ENCODE data around the gene HEBP2. TPM values are rescaled to one million over a fixed set of nuclear protein-coding genes. Genes with fewer than 3 reads are reported as not detected.

HEBP2 gene
- total RNA-seq, 1 donor from 2014 or later, result 63.2 TPM

GRCh38 chr6:138417493-138418117, 13.6 kb downstream of the HEBP2 start:
- intact Hi-C loops (cut with DNase I), result no loop called here
- H3K27me3 ChIP-seq, result no peaks in the 10 kb centered on the region
- H3K27ac ChIP-seq, result no peak overlapping the region
- no peaks in the 10 kb centered on the region for H3K9me3 ChIP-seq
- no peak for DNase-seq (ENCODE audit: low spot score in 2 of 2)
- H3K36me3 ChIP-seq, result peaks cover 18 to 27% of the 10 kb centered on the region in 2 donors
- no peak for TF ChIP-seq CTCF (IDR thresholded peaks at IDR 0.05)
- H3K4me3 ChIP-seq, result no peak overlapping the region
- H3K4me1 ChIP-seq, result no peaks in the 10 kb centered on the region

- DNase-seq (ENCODE audit: low spot score in 2 of 2), result no peak
- Histone ChIP-seq H3K4me3 (no peak overlapping the region), H3K36me3 (peaks cover 12 to 21% of the 10 kb centered on the region in 2 donors), H3K27me3 (no peaks in the 10 kb centered on the region), H3K27ac (no peak overlapping the region), H3K4me1 (no peaks in the 10 kb centered on the region), H3K9me3 (no peaks in the 10 kb centered on the region)
- intact Hi-C loops (cut with DNase I), result no loop called here
- no peak for TF ChIP-seq CTCF (IDR thresholded peaks at IDR 0.05)
Measured at GRCh38 chr6:138418118-138418742, 14.2 kb downstream of the HEBP2 start.

GRCh38 chr6:138419766-138420165, 15.7 kb downstream of the HEBP2 start:
- Histone ChIP-seq H3K27me3 (no peaks in the 10 kb centered on the region), H3K36me3 (peaks cover 2 to 11% of the 10 kb centered on the region in 2 donors), H3K4me3 (no peak overlapping the region), H3K27ac (no peak overlapping the region), H3K4me1 (no peaks in the 10 kb centered on the region), H3K9me3 (no peaks in the 10 kb centered on the region)
- intact Hi-C loops (cut with DNase I), result no loop called here
- DNase-seq (ENCODE audit: low spot score in 2 of 2), result no peak
- TF ChIP-seq CTCF (IDR thresholded peaks at IDR 0.05), result no peak

GRCh38 chr6:138420356-138420755, 16.3 kb downstream of the HEBP2 start:
- Histone ChIP-seq H3K27me3 (no peaks in the 10 kb centered on the region), H3K9me3 (no peaks in the 10 kb centered on the region), H3K36me3 (peaks cover 2 to 11% of the 10 kb centered on the region in 2 donors), H3K27ac (no peak overlapping the region), H3K4me1 (no peaks in the 10 kb centered on the region), H3K4me3 (no peak overlapping the region)
- no peak for TF ChIP-seq CTCF (IDR thresholded peaks at IDR 0.05)
- intact Hi-C loops (cut with DNase I), result no loop called here
- no peak for DNase-seq (ENCODE audit: low spot score in 2 of 2)

GRCh38 chr6:138421089-138421488, 17.1 kb downstream of the HEBP2 start:
- Histone ChIP-seq H3K36me3 (peaks cover 2 to 11% of the 10 kb centered on the region in 2 donors), H3K4me1 (no peaks in the 10 kb centered on the region), H3K27ac (no peak overlapping the region), H3K4me3 (no peak overlapping the region), H3K27me3 (no peaks in the 10 kb centered on the region), H3K9me3 (no peaks in the 10 kb centered on the region)
- TF ChIP-seq CTCF (IDR thresholded peaks at IDR 0.05), result no peak
- intact Hi-C loops (cut with DNase I), result no loop called here
- no peak for DNase-seq (ENCODE audit: low spot score in 2 of 2)
